ENCODE results near the gene BPI. TPM values are rescaled to one million over a fixed set of nuclear protein-coding genes. Genes with fewer than 3 reads are reported as not detected.

The BPI gene
- total RNA-seq, 1 experiment from 2014 or later: not detected

DNA sequence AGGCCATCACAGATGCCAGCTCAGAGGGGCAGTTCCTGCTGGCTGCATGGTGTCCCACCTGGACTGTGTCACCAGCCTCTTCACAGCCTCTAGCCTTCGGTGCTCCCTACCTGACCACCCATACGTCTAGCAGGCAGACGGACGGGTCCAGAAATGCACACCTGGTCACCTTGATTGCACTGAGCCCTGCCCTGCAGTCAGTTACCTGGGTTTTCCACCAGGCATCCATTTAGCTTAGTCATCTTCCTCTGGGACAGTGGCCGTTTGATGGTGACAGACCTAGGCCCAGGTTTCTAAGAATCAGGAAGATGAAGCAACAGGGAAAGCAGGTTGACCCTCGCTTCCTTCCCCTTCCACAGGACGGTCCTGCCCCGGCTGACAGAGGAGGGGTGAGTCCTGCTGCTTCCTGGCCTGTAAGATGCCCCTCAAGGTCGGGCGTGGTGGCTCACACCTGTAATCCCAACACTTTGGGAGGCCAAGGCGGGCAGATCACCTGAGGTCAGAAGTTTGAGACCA, 9.8 kb upstream of the BPI start:
- no peak overlapping the region for H3K4me2 ChIP-seq (ENCODE audit: low read length)
- H3K27me3 ChIP-seq (ENCODE audit: insufficient read depth, low read length): no peaks in the 10 kb centered on the region
- CTCF ChIA-PET: no interaction called here
- POLR2A ChIA-PET: no interaction called here
- no peaks in the 10 kb centered on the region for H3K79me2 ChIP-seq (ENCODE audit: insufficient read depth, low read length)
- H4K20me1 ChIP-seq (ENCODE audit: insufficient read depth): no peaks in the 10 kb centered on the region
- H3K9me3 ChIP-seq (ENCODE audit: control insufficient read depth in 1 of 2, insufficient read depth in 1 of 2, low read depth in 1 of 2, low read length in 2 of 2): no peaks in the 10 kb centered on the region
- DNase-seq (ENCODE audit: low read depth, low spot score): no peak
- H3K36me3 ChIP-seq (ENCODE audit: control insufficient read depth in 1 of 2, insufficient read depth in 2 of 2, low read length in 2 of 2): no peaks in the 10 kb centered on the region
- H3K9ac ChIP-seq (ENCODE audit: low read length): no peak overlapping the region
- no peaks in the 10 kb centered on the region for H3K9me2 ChIP-seq (ENCODE audit: insufficient read depth)
- intact Hi-C loops (cut with micrococcal nuclease): no loop called here
- no peak overlapping the region for H2AFZ ChIP-seq (ENCODE audit: low read depth, low read length, poor library complexity, severe bottlenecking)
- H3K4me1 ChIP-seq (ENCODE audit: control insufficient read depth in 1 of 2, insufficient read depth in 2 of 2, low read length in 2 of 2): no peaks in the 10 kb centered on the region; a peak in 1 of 4 replicates
- ATAC-seq: no peak
- H3K27ac ChIP-seq (ENCODE audit: low read depth, low read length): no peak overlapping the region
- RAD21 ChIA-PET (ENCODE audit: low non-redundant PET in 1 of 2, low total read pairs in 2 of 2, uncharacterized antibody in 2 of 2, unreplicated experiment in 2 of 2): no interaction called here
- no TSS peak for BruUV-seq (replicated peaks)
- no peak overlapping the region for H3K4me3 ChIP-seq (replicated peaks in 1 of 2; ENCODE audit: low read depth in 1 of 2, low read length in 2 of 2)
- TF ChIP-seq ATF3 (IDR thresholded peaks at IDR 0.05) (no peak), ZBTB33 (IDR thresholded peaks at IDR 0.05; ENCODE audit: extremely low read depth, insufficient replicate concordance, low read length) (no peak), ELF1 (IDR thresholded peaks at IDR 0.05; ENCODE audit: borderline replicate concordance, low read depth) (no peak), JUND (IDR thresholded peaks at IDR 0.05) (no peak), EGR1 (IDR thresholded peaks at IDR 0.05; ENCODE audit: low read depth) (no peak), EZH2phosphoT487 (IDR thresholded peaks at IDR 0.05; ENCODE audit: borderline replicate concordance) (no peak), FOSL1 (IDR thresholded peaks at IDR 0.05; ENCODE audit: low read depth) (no peak), SIN3A (IDR thresholded peaks at IDR 0.05; ENCODE audit: low read depth) (no peak), POLR2AphosphoS5 (IDR thresholded peaks at IDR 0.05; ENCODE audit: low read depth, low read length) (no peak), EZH2 (IDR thresholded peaks at IDR 0.05) (no peak), POLR2A (IDR thresholded peaks at IDR 0.05; ENCODE audit: borderline replicate concordance, extremely low read depth, insufficient read depth, insufficient read length) (no peak), CBX3 (IDR thresholded peaks at IDR 0.05; ENCODE audit: low read depth) (no peak), MAX (IDR thresholded peaks at IDR 0.05) (no peak), SRF (IDR thresholded peaks at IDR 0.05; ENCODE audit: low read depth) (no peak)
- TF ChIP-seq, protein P1, sequence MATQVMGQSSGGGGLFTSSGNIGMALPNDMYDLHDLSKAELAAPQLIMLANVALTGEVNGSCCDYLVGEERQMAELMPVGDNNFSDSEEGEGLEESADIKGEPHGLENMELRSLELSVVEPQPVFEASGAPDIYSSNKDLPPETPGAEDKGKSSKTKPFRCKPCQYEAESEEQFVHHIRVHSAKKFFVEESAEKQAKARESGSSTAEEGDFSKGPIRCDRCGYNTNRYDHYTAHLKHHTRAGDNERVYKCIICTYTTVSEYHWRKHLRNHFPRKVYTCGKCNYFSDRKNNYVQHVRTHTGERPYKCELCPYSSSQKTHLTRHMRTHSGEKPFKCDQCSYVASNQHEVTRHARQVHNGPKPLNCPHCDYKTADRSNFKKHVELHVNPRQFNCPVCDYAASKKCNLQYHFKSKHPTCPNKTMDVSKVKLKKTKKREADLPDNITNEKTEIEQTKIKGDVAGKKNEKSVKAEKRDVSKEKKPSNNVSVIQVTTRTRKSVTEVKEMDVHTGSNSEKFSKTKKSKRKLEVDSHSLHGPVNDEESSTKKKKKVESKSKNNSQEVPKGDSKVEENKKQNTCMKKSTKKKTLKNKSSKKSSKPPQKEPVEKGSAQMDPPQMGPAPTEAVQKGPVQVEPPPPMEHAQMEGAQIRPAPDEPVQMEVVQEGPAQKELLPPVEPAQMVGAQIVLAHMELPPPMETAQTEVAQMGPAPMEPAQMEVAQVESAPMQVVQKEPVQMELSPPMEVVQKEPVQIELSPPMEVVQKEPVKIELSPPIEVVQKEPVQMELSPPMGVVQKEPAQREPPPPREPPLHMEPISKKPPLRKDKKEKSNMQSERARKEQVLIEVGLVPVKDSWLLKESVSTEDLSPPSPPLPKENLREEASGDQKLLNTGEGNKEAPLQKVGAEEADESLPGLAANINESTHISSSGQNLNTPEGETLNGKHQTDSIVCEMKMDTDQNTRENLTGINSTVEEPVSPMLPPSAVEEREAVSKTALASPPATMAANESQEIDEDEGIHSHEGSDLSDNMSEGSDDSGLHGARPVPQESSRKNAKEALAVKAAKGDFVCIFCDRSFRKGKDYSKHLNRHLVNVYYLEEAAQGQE (IDR thresholded peaks at IDR 0.05; ENCODE audit: low read depth): no peak
- TF ChIP-seq, protein P2, sequence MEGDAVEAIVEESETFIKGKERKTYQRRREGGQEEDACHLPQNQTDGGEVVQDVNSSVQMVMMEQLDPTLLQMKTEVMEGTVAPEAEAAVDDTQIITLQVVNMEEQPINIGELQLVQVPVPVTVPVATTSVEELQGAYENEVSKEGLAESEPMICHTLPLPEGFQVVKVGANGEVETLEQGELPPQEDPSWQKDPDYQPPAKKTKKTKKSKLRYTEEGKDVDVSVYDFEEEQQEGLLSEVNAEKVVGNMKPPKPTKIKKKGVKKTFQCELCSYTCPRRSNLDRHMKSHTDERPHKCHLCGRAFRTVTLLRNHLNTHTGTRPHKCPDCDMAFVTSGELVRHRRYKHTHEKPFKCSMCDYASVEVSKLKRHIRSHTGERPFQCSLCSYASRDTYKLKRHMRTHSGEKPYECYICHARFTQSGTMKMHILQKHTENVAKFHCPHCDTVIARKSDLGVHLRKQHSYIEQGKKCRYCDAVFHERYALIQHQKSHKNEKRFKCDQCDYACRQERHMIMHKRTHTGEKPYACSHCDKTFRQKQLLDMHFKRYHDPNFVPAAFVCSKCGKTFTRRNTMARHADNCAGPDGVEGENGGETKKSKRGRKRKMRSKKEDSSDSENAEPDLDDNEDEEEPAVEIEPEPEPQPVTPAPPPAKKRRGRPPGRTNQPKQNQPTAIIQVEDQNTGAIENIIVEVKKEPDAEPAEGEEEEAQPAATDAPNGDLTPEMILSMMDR (IDR thresholded peaks at IDR 0.05 in 2 of 3, conservative IDR thresholded peaks at IDR 0.05 in 1 of 3; ENCODE audit: borderline replicate concordance in 1 of 3, insufficient read depth in 1 of 3, low read depth in 2 of 3, low read length in 2 of 3): no peak
